Liver (tissue), 9 donors: ENCODE data around the gene JADE3. TPM values are rescaled to one million over a fixed set of nuclear protein-coding genes. Genes with fewer than 3 reads are reported as not detected.
A peak's percentile ranks its signal among the peaks of the same experiment; 100 is the strongest.

ENCODE experiments used
- DNase-seq: peaks from one replicate; pipeline ENCODE4 v3.0.0-alpha.2; 2017; ENCODE audit warnings: low spot score
- H3K27ac ChIP-seq, 2 donors: one replicate each; pipeline ENCODE4 v1.7.0; 2013; ENCODE audit warnings: inconsistent platforms in 2 of 2, low read length in 2 of 2, control low read depth in 1 of 2, low read depth in 1 of 2, mild to moderate bottlenecking in 1 of 2
- H3K27me3 ChIP-seq, 4 donors: one replicate each; pipeline versions ENCODE4 v1.6.1 to v1.7.0; 2013; ENCODE audit warnings: low read length in 3 of 4, inconsistent platforms in 1 of 4, mild to moderate bottlenecking in 1 of 4, moderate library complexity in 1 of 4; ENCODE audit not compliant: control insufficient read depth in 4 of 4, insufficient read depth in 4 of 4
- H3K36me3 ChIP-seq, 4 donors: one replicate each; pipeline versions ENCODE4 v1.6.1 to v1.7.0; 2013; ENCODE audit warnings: low read length in 3 of 4, mild to moderate bottlenecking in 3 of 4, low read depth in 1 of 4, moderate library complexity in 1 of 4; ENCODE audit not compliant: control insufficient read depth in 4 of 4, insufficient read depth in 3 of 4
- H3K4me1 ChIP-seq, 4 donors: one replicate each; pipeline versions ENCODE4 v1.6.1 to v1.7.0; 2013; ENCODE audit warnings: low read length in 3 of 4, mild to moderate bottlenecking in 3 of 4, moderate library complexity in 1 of 4; ENCODE audit not compliant: control insufficient read depth in 4 of 4, insufficient read depth in 4 of 4
- H3K4me3 ChIP-seq, 3 donors: one replicate each; pipeline versions ENCODE4 v1.6.1 to v1.7.0; 2013; ENCODE audit warnings: low read length in 3 of 3, control low read depth in 1 of 3, low read depth in 1 of 3, mild to moderate bottlenecking in 1 of 3
- H3K9ac ChIP-seq, 2 donors: one replicate each; pipeline ENCODE4 v1.7.0; 2013; ENCODE audit warnings: low read length in 2 of 2, mild to moderate bottlenecking in 2 of 2, moderate library complexity in 2 of 2, control low read depth in 1 of 2, low read depth in 1 of 2
- H3K9me3 ChIP-seq, 4 donors: one replicate each; pipeline versions ENCODE4 v1.6.1 to v1.7.0; 2013; ENCODE audit warnings: low read length in 3 of 4; ENCODE audit not compliant: control insufficient read depth in 4 of 4
- FOXA1 ChIP-seq: IDR thresholded peaks from 2 replicates; pipeline ENCODE4 v1.6.1; 2016; ENCODE audit warnings: antibody characterized with exemption
- FOXA2 ChIP-seq: IDR thresholded peaks from 2 replicates; pipeline ENCODE4 v1.6.1; 2016; ENCODE audit warnings: antibody characterized with exemption
- GABPA ChIP-seq, 2 donors: IDR thresholded peaks in 1 of 2; conservative IDR thresholded peaks in 1 of 2; 2 replicates each; pipeline ENCODE4 v1.6.1; 2016; ENCODE audit warnings: antibody characterized with exemption in 2 of 2, mild to moderate bottlenecking in 1 of 2, moderate library complexity in 1 of 2
- HNF4A ChIP-seq, 2 donors: conservative IDR thresholded peaks; 2 replicates each; pipeline ENCODE4 v1.6.1; 2016; ENCODE audit warnings: antibody characterized with exemption in 2 of 2, mild to moderate bottlenecking in 2 of 2
- HNF4G ChIP-seq: IDR thresholded peaks from 2 replicates; pipeline ENCODE4 v1.6.1; 2016; ENCODE audit warnings: antibody characterized with exemption
- JUND ChIP-seq, 2 donors: IDR thresholded peaks; 2 replicates each; pipeline ENCODE4 v1.6.1; 2016; ENCODE audit warnings: antibody characterized with exemption in 2 of 2
- NR2F2 ChIP-seq: IDR thresholded peaks from 2 replicates; pipeline ENCODE4 v1.6.1; 2016; ENCODE audit warnings: antibody characterized with exemption
- RAD21 ChIP-seq, 2 donors: IDR thresholded peaks; 2 replicates each; pipeline ENCODE4 v1.6.1; 2016; ENCODE audit warnings: antibody characterized with exemption in 2 of 2, mild to moderate bottlenecking in 2 of 2
- RXRA ChIP-seq, 2 donors: IDR thresholded peaks; 2 replicates each; pipeline ENCODE4 v1.6.1; 2017 to 2018; ENCODE audit warnings: antibody characterized with exemption in 2 of 2, mild to moderate bottlenecking in 1 of 2
- SP1 ChIP-seq: IDR thresholded peaks from 2 replicates; pipeline ENCODE4 v1.6.1; 2018; ENCODE audit warnings: antibody characterized with exemption, mild to moderate bottlenecking
- TAF1 ChIP-seq: conservative IDR thresholded peaks from 2 replicates; pipeline ENCODE4 v1.6.1; 2016; ENCODE audit warnings: antibody characterized with exemption, mild to moderate bottlenecking
- YY1 ChIP-seq: IDR thresholded peaks from 2 replicates; pipeline ENCODE4 v1.6.1; 2016; ENCODE audit warnings: antibody characterized with exemption, mild to moderate bottlenecking
- WGBS: extraction: QIAGEN DNeasy Blood & Tissue Kit; methylation state at CpG from one replicate; pipeline ENCODE4 v1.1.7; 2013; 5-methylcytosine and 5-hydroxymethylcytosine counted together
- polyA plus RNA-seq, 2 donors: library from polyadenylated mRNA; stranded (reverse) in 1 of 2; unstranded in 1 of 2; fragments of 200-250 nt in 1 of 2; fragments of >200 nt in 1 of 2; fragmentation: Nextera tagmentation in 1 of 2; extraction: Ambion mirVana in 1 of 2; gene quantifications; one replicate each; pipeline versions ENCODE4 v1.2.1 to v1.2.3, GENCODE V29; 2013 to 2015
- total RNA-seq, 2 donors: library from RNA; depleted of rRNA; stranded (reverse); fragments of >200 nt; gene quantifications; one replicate each; pipeline ENCODE4 v1.2.3, GENCODE V29; 2014
- TF ChIP-seq, protein P1 (sequence below): IDR thresholded peaks from 2 replicates; pipeline ENCODE4 v1.6.1; 2016; ENCODE audit warnings: antibody characterized with exemption, mild to moderate bottlenecking
- TF ChIP-seq, protein P2 (sequence below): IDR thresholded peaks from 2 replicates; pipeline ENCODE4 v1.6.1; 2016; ENCODE audit warnings: antibody characterized with exemption
- TF ChIP-seq, protein P3 (sequence below): IDR thresholded peaks from 2 replicates; pipeline ENCODE4 v1.6.1; 2016; ENCODE audit warnings: antibody characterized with exemption
- TF ChIP-seq, protein P4 (sequence below): fragments of 150-350 bp; IDR thresholded peaks from 2 replicates; pipeline ENCODE4 v1.5.1; 2017; ENCODE audit warnings: improper control_type of control experiment, low read depth, low read length; ENCODE audit not compliant: missing input control
- donor health status: healthy.
- donor health status: healthy.
- donor health status: healthy.
- donor health status: healthy.
- donor health status: healthy.

Gene JADE3
- total and polyA plus RNA-seq, 4 donors, result 2.6 to 9.0 (median 5.2) TPM

DNA sequence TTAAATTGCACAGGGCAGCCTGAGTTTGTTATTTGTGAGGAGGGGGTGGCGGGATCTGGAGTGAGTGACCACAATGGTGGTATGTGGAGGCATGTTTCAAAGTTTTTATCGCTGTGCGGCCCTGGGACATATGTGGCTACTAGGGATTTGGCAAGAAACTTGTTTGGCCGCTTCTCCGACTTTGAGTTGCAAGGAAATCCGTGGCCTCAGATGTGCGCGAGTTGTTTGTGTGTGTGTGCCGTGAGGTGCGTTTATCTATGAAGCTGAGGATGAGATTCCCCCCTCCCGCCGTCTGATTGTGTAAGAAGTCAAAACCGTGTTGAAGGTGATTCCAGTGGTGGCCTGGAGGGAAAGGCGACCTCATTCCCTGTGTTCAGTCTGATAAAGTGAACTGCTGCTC lies 1.4 kb downstream of the JADE3 start:
- TF ChIP-seq RXRA (IDR thresholded peaks at IDR 0.05), result peak in 1 of 2 donors; percentile 33
- no peak for TF ChIP-seq FOXA2
- no peak for TF ChIP-seq NR2F2
- TF ChIP-seq, protein P1, sequence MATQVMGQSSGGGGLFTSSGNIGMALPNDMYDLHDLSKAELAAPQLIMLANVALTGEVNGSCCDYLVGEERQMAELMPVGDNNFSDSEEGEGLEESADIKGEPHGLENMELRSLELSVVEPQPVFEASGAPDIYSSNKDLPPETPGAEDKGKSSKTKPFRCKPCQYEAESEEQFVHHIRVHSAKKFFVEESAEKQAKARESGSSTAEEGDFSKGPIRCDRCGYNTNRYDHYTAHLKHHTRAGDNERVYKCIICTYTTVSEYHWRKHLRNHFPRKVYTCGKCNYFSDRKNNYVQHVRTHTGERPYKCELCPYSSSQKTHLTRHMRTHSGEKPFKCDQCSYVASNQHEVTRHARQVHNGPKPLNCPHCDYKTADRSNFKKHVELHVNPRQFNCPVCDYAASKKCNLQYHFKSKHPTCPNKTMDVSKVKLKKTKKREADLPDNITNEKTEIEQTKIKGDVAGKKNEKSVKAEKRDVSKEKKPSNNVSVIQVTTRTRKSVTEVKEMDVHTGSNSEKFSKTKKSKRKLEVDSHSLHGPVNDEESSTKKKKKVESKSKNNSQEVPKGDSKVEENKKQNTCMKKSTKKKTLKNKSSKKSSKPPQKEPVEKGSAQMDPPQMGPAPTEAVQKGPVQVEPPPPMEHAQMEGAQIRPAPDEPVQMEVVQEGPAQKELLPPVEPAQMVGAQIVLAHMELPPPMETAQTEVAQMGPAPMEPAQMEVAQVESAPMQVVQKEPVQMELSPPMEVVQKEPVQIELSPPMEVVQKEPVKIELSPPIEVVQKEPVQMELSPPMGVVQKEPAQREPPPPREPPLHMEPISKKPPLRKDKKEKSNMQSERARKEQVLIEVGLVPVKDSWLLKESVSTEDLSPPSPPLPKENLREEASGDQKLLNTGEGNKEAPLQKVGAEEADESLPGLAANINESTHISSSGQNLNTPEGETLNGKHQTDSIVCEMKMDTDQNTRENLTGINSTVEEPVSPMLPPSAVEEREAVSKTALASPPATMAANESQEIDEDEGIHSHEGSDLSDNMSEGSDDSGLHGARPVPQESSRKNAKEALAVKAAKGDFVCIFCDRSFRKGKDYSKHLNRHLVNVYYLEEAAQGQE, result no peak
- no peak for TF ChIP-seq YY1
- no peak for TF ChIP-seq SP1
- no peak for TF ChIP-seq GABPA (IDR thresholded peaks at IDR 0.05 in 1 of 2, conservative IDR thresholded peaks at IDR 0.05 in 1 of 2)
- TF ChIP-seq, protein P2, sequence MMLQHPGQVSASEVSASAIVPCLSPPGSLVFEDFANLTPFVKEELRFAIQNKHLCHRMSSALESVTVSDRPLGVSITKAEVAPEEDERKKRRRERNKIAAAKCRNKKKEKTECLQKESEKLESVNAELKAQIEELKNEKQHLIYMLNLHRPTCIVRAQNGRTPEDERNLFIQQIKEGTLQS, result no peak
- TF ChIP-seq HNF4G, result no peak
- no peak for TF ChIP-seq JUND (IDR thresholded peaks at IDR 0.05)
- TF ChIP-seq HNF4A (conservative IDR thresholded peaks at IDR 0.05), result peak in 1 of 2 donors; percentile 8
- TF ChIP-seq, protein P3, sequence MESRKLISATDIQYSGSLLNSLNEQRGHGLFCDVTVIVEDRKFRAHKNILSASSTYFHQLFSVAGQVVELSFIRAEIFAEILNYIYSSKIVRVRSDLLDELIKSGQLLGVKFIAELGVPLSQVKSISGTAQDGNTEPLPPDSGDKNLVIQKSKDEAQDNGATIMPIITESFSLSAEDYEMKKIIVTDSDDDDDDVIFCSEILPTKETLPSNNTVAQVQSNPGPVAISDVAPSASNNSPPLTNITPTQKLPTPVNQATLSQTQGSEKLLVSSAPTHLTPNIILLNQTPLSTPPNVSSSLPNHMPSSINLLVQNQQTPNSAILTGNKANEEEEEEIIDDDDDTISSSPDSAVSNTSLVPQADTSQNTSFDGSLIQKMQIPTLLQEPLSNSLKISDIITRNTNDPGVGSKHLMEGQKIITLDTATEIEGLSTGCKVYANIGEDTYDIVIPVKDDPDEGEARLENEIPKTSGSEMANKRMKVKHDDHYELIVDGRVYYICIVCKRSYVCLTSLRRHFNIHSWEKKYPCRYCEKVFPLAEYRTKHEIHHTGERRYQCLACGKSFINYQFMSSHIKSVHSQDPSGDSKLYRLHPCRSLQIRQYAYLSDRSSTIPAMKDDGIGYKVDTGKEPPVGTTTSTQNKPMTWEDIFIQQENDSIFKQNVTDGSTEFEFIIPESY, result no peak
- TF ChIP-seq FOXA1, result no peak
- TF ChIP-seq, protein P4, sequence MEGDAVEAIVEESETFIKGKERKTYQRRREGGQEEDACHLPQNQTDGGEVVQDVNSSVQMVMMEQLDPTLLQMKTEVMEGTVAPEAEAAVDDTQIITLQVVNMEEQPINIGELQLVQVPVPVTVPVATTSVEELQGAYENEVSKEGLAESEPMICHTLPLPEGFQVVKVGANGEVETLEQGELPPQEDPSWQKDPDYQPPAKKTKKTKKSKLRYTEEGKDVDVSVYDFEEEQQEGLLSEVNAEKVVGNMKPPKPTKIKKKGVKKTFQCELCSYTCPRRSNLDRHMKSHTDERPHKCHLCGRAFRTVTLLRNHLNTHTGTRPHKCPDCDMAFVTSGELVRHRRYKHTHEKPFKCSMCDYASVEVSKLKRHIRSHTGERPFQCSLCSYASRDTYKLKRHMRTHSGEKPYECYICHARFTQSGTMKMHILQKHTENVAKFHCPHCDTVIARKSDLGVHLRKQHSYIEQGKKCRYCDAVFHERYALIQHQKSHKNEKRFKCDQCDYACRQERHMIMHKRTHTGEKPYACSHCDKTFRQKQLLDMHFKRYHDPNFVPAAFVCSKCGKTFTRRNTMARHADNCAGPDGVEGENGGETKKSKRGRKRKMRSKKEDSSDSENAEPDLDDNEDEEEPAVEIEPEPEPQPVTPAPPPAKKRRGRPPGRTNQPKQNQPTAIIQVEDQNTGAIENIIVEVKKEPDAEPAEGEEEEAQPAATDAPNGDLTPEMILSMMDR, result no peak
- no peak for TF ChIP-seq TAF1
- peak in 1 of 2 donors; percentile 23 for TF ChIP-seq RAD21 (IDR thresholded peaks at IDR 0.05)
- H3K36me3 ChIP-seq, result no peaks in the 10 kb centered on the region
- H3K4me3 ChIP-seq, result peak overlapping the region; percentile 25 to 88 (median 82)
- H3K27ac ChIP-seq, result peak overlapping the region; percentile 54 to 72
- WGBS, result 2% methylated on average over 14 of the region's 14 CpGs
- peaks cover 2 to 10% (median 4%) of the 10 kb centered on the region in 4 donors for H3K4me1 ChIP-seq
- no peaks in the 10 kb centered on the region for H3K27me3 ChIP-seq
- no peaks in the 10 kb centered on the region for H3K9me3 ChIP-seq
- DNase-seq, result peak; percentile 34
- peak overlapping the region in 1 of 2 donors; percentile 51 for H3K9ac ChIP-seq

DNA sequence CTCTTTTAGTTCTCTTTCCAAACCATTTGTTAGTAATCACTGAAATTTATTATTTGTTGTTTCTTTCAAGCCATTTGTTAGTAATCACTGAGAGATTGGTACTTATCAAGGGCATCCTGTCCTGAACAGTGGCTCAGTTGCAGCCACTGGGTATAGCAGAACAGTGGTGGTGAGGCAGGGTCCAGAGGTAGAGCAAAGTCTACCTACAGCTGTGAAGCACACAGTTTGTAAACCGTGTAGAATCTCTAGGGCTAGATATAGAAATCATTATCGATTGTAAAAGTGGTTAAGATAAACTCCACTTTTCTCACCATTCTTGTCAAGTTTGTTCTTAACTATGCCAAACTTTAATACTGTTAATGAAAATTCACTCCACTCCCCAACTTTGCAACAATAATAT lies 4.1 kb downstream of the JADE3 start:
- no peaks in the 10 kb centered on the region for H3K36me3 ChIP-seq
- no peak overlapping the region for H3K4me3 ChIP-seq
- DNase-seq, result no peak
- no peaks in the 10 kb centered on the region for H3K27me3 ChIP-seq
- WGBS, result 54% methylated on average over 2 of the region's 2 CpGs
- no peak overlapping the region for H3K9ac ChIP-seq
- TF ChIP-seq TAF1 (no peak), HNF4A (conservative IDR thresholded peaks at IDR 0.05) (peak; percentile 46 to 62)
- peaks cover 4 to 15% (median 5%) of the 10 kb centered on the region in 4 donors for H3K4me1 ChIP-seq
- H3K27ac ChIP-seq, result no peak overlapping the region
- peaks cover 0 to 3% (median 0%) of the 10 kb centered on the region in 4 donors for H3K9me3 ChIP-seq
